Measurements from ENCODE around the gene P2RX4. TPM values are rescaled to one million over a fixed set of nuclear protein-coding genes. Genes with fewer than 3 reads are reported as not detected.

Gene P2RX4
- total RNA-seq, 2 experiments from 2014 or later: 10.8 to 17.7 TPM

GRCh38 chr12:121217761-121218160, 7.8 kb downstream of the P2RX4 start:
- H3K36me3 ChIP-seq (ENCODE audit: insufficient read depth, low read length): no peaks in the 10 kb centered on the region
- no peaks in the 10 kb centered on the region for H3K4me1 ChIP-seq (ENCODE audit: insufficient read depth, low read length, poor library complexity, severe bottlenecking)
- no peak overlapping the region for H3K27ac ChIP-seq (ENCODE audit: low read depth, low read length, poor library complexity, severe bottlenecking)
- no peak overlapping the region for H3K4me2 ChIP-seq (ENCODE audit: low read length)
- POLR2A ChIA-PET: interaction anchor here (0.6 to 0.7 kb wide), 3 partner anchors 55 to 1116 kb away, joined by 3 to 5 read pairs (median 3); no protein-coding TSS in a partner anchor
- H2AFZ ChIP-seq (ENCODE audit: low read length): no peak overlapping the region
- no peak for DNase-seq (ENCODE audit: low spot score)
- CTCF ChIA-PET (ENCODE audit: unreplicated experiment): no interaction called here
- no peak overlapping the region for H3K4me3 ChIP-seq (ENCODE audit: low read depth, low read length, poor library complexity, severe bottlenecking)
- H3K9me2 ChIP-seq (ENCODE audit: insufficient read depth, low read length): no peaks in the 10 kb centered on the region
- no peaks in the 10 kb centered on the region for H3K79me2 ChIP-seq (ENCODE audit: insufficient read depth, low read depth, low read length)
- no peaks in the 10 kb centered on the region for H3K9me3 ChIP-seq (ENCODE audit: low read length)
- intact Hi-C loops (cut with micrococcal nuclease; ENCODE audit: unreplicated experiment): no loop called here
- TF ChIP-seq, protein P1, sequence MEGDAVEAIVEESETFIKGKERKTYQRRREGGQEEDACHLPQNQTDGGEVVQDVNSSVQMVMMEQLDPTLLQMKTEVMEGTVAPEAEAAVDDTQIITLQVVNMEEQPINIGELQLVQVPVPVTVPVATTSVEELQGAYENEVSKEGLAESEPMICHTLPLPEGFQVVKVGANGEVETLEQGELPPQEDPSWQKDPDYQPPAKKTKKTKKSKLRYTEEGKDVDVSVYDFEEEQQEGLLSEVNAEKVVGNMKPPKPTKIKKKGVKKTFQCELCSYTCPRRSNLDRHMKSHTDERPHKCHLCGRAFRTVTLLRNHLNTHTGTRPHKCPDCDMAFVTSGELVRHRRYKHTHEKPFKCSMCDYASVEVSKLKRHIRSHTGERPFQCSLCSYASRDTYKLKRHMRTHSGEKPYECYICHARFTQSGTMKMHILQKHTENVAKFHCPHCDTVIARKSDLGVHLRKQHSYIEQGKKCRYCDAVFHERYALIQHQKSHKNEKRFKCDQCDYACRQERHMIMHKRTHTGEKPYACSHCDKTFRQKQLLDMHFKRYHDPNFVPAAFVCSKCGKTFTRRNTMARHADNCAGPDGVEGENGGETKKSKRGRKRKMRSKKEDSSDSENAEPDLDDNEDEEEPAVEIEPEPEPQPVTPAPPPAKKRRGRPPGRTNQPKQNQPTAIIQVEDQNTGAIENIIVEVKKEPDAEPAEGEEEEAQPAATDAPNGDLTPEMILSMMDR (conservative IDR thresholded peaks at IDR 0.05; ENCODE audit: low read length): no peak
- no peak for TF ChIP-seq EZH2phosphoT487 (IDR thresholded peaks at IDR 0.05; ENCODE audit: borderline replicate concordance, low read depth, low read length)
- no peaks in the 10 kb centered on the region for H4K20me1 ChIP-seq (ENCODE audit: insufficient read depth, low read length)
- BruUV-seq (replicated peaks): no TSS peak

- no TSS peak for BruUV-seq (replicated peaks)
- Histone ChIP-seq H3K4me1 (ENCODE audit: insufficient read depth, low read length, poor library complexity, severe bottlenecking) (peaks cover 6% of the 10 kb centered on the region), H3K9me2 (ENCODE audit: insufficient read depth, low read length) (no peaks in the 10 kb centered on the region), H2AFZ (ENCODE audit: low read length) (no peak overlapping the region), H3K27ac (ENCODE audit: low read depth, low read length, poor library complexity, severe bottlenecking) (no peak overlapping the region), H3K9me3 (ENCODE audit: low read length) (no peaks in the 10 kb centered on the region), H3K4me3 (ENCODE audit: low read depth, low read length, poor library complexity, severe bottlenecking) (no peak overlapping the region), H3K4me2 (ENCODE audit: low read length) (no peak overlapping the region), H3K79me2 (ENCODE audit: insufficient read depth, low read depth, low read length) (no peaks in the 10 kb centered on the region), H4K20me1 (ENCODE audit: insufficient read depth, low read length) (no peaks in the 10 kb centered on the region), H3K36me3 (ENCODE audit: insufficient read depth, low read length) (no peaks in the 10 kb centered on the region)
- intact Hi-C loops (cut with micrococcal nuclease; ENCODE audit: unreplicated experiment): no loop called here
- no peak for TF ChIP-seq EZH2phosphoT487 (IDR thresholded peaks at IDR 0.05; ENCODE audit: borderline replicate concordance, low read depth, low read length)
- TF ChIP-seq, protein P1 (conservative IDR thresholded peaks at IDR 0.05; ENCODE audit: low read length): no peak
- POLR2A ChIA-PET: no interaction called here
- CTCF ChIA-PET (ENCODE audit: unreplicated experiment): interaction anchor here (0.5 kb wide), 1 partner anchor 678 kb away, joined by 3 read pairs; no protein-coding TSS in a partner anchor
- DNase-seq (ENCODE audit: low spot score): no peak
These were observed 8.8 kb downstream of the P2RX4 start for GRCh38 chr12:121218588-121219352.

DNA sequence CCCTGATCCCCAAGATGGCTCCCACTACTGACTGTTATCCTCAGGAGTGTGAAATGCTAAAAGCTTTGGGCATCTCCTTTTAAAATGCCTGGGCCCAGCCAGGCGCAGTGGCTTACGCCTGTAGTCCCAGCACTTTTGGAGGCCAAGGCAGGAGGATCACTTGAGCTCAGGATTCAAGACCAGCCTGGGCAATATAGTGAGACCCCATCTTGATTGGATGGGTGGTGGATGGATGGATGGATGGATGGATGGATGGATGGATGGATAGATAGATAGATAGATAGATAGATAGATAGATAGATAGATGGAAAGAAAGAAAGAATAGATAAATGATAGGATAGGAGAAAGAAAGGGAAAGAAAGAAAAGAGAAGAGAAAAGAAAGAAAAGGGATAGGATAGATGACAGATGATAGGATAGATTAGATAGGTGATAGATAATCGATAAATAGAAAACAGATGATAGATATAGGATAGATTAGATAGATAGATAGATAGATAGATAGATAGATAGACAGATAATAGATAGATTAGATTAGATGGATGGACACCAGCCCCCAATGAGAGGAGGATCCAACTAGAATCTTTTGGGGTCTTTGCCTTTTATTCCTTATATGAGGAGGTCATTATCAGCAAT, 9.5 kb downstream of the P2RX4 start:
- Histone ChIP-seq H3K4me1 (ENCODE audit: insufficient read depth, low read length, poor library complexity, severe bottlenecking) (peaks cover 7% of the 10 kb centered on the region), H4K20me1 (ENCODE audit: insufficient read depth, low read length) (no peaks in the 10 kb centered on the region), H3K4me2 (ENCODE audit: low read length) (no peak overlapping the region), H3K79me2 (ENCODE audit: insufficient read depth, low read depth, low read length) (no peaks in the 10 kb centered on the region), H2AFZ (ENCODE audit: low read length) (no peak overlapping the region), H3K9me3 (ENCODE audit: low read length) (no peaks in the 10 kb centered on the region), H3K4me3 (ENCODE audit: low read depth, low read length, poor library complexity, severe bottlenecking) (no peak overlapping the region), H3K36me3 (ENCODE audit: insufficient read depth, low read length) (no peaks in the 10 kb centered on the region), H3K9me2 (ENCODE audit: insufficient read depth, low read length) (no peaks in the 10 kb centered on the region), H3K27ac (ENCODE audit: low read depth, low read length, poor library complexity, severe bottlenecking) (no peak overlapping the region)
- TF ChIP-seq, protein P1 (conservative IDR thresholded peaks at IDR 0.05; ENCODE audit: low read length): no peak
- TF ChIP-seq EZH2phosphoT487 (IDR thresholded peaks at IDR 0.05; ENCODE audit: borderline replicate concordance, low read depth, low read length): no peak
- ChIA-PET POLR2A (no interaction called here), CTCF (ENCODE audit: unreplicated experiment) (interaction anchor here (0.5 kb wide), 1 partner anchor 678 kb away, joined by 3 read pairs; no protein-coding TSS in a partner anchor)
- no peak for DNase-seq (ENCODE audit: low spot score)
- no TSS peak for BruUV-seq (replicated peaks)
- intact Hi-C loops (cut with micrococcal nuclease; ENCODE audit: unreplicated experiment): no loop called here
